Gastrocnemius medialis (tissue), 4 donors: ENCODE data around the gene CAPN8.

Experiments used
- CTCF ChIP-seq, 5 experiments: fragments of 450-650 bp in 3 of 5; fragments of 200-600 bp in 2 of 5; sonication (generic) in 2 of 5; IDR thresholded peaks in 4 of 5; conservative IDR thresholded peaks in 1 of 5; 1 replicate in 4 of 5; 2 replicates in 1 of 5; pipeline ENCODE4 v1.5.1; 2016 to 2019; ENCODE audit warnings: antibody characterized with exemption in 5 of 5, mild to moderate bottlenecking in 3 of 5, moderate library complexity in 3 of 5
- POLR2A ChIP-seq, 2 donors: fragments of 450-650 bp; IDR thresholded peaks; one replicate each; pipeline ENCODE4 v1.6.1; 2017; ENCODE audit warnings: antibody characterized with exemption in 2 of 2, mild to moderate bottlenecking in 2 of 2, moderate library complexity in 2 of 2

- TF ChIP-seq POLR2A (IDR thresholded peaks at IDR 0.05) = no peak
- no peak for TF ChIP-seq CTCF (IDR thresholded peaks at IDR 0.05 in 4 of 5, conservative IDR thresholded peaks at IDR 0.05 in 1 of 5)
Observed at GRCh38 chr1:223512057-223512456, 153.4 kb downstream of the CAPN8 start.
